Pancreas (tissue), 10 donors: ENCODE data around the gene DNAJA3. TPM values are rescaled to one million over a fixed set of nuclear protein-coding genes. Genes with fewer than 3 reads are reported as not detected.

Experiments
- ATAC-seq, 4 donors: fragments of 200-7000 bp; cut with Tn5 transposase; one replicate each; pipeline versions ENCODE4 v1.8.0 to v1.9.1; 2020; ENCODE audit warnings: mild to moderate bottlenecking in 4 of 4, moderate library complexity in 4 of 4
- DNase-seq, 6 donors: peaks; one replicate each; pipeline ENCODE4 v3.0.0-alpha.2; 2020
- FAIRE-seq: peaks from 2 replicates; lab custom pipeline; 2012; peaks lifted over from hg19 to GRCh38; lab: Jason Lieb, UNC
- H3K27ac ChIP-seq, 4 donors: fragments of 200-600 bp; sonication (generic); 1 replicate in 3 of 4; 2 replicates in 1 of 4; pipeline versions ENCODE4 v1.5.0 to v1.8.0; 2020
- H3K27me3 ChIP-seq, 4 donors: fragments of 200-600 bp; one replicate each; pipeline ENCODE4 v1.8.0; 2021
- H3K36me3 ChIP-seq, 3 donors: fragments of 200-600 bp; sonication (generic) in 1 of 3; one replicate each; pipeline versions ENCODE4 v1.5.0 to v1.8.0; 2020 to 2021
- H3K4me1 ChIP-seq, 3 donors: fragments of 200-600 bp; one replicate each; pipeline ENCODE4 v1.8.0; 2021
- H3K4me3 ChIP-seq, 4 donors: fragments of 200-600 bp; sonication (generic) in 2 of 4; one replicate each; pipeline versions ENCODE4 v1.5.0 to v1.8.0; 2020 to 2021
- H3K9me3 ChIP-seq, 4 donors: fragments of 200-600 bp; one replicate each; pipeline ENCODE4 v1.8.0; 2021
- WGBS, 2 donors: extraction: QIAGEN DNeasy Blood & Tissue Kit; methylation state at CpG; one replicate each; pipeline ENCODE4 v1.1.7; 2013; 5-methylcytosine and 5-hydroxymethylcytosine counted together
- intact Hi-C, 3 donors: fragments of 100-400 bp; cut with DNase I; formaldehyde crosslinking; loops; one replicate each; pipeline versions ENCODE4 v1.11.1 to v1.14.2; 2022
- polyA plus RNA-seq, 2 donors: library from polyadenylated mRNA; stranded (reverse); fragments of 200-250 nt; gene quantifications; one replicate each; pipeline ENCODE4 v1.2.3, GENCODE V29; 2013
- total RNA-seq, 6 donors: library from RNA; stranded (reverse); fragmentation: NEBNext Ultra II Directional in 4 of 6; extraction: Animal tissue kit (Norgen Biotek cat#: 25700) in 4 of 6; gene quantifications; one replicate each; pipeline versions ENCODE4 v1.2.1 to v1.2.4, GENCODE V29; 2021 to 2023
- TF ChIP-seq, protein P1 (sequence below), 4 donors: fragments of 200-600 bp; sonication (generic) in 3 of 4; IDR thresholded peaks; one replicate each; pipeline versions ENCODE4 v1.5.0 to v1.8.0; 2021; ENCODE audit warnings: antibody characterized with exemption in 4 of 4
- donor health status: healthy with polysubstance abuse.
- donor health status: DM: no; HTN: no; CAD: no; lungs with moderate emphysema.
- donor health status: DM: no; HTN: no; CAD: no.
- donor health status: control.
- donor health status: control.
- donor health status: Bipolar disorder and iron deficiency.
- donor health status: DM: yes; HTN: yes; CAD: no.
- donor health status: DM: no; HTN: no; CAD: no.
- donor health status: DM: no; HTN: no; CAD: no.
- donor health status: DM: yes; HTN: yes; CAD: no.

DNAJA3 gene
- total and polyA plus RNA-seq, 8 donors = 20.3 to 33.7 (median 21.5) TPM

DNA sequence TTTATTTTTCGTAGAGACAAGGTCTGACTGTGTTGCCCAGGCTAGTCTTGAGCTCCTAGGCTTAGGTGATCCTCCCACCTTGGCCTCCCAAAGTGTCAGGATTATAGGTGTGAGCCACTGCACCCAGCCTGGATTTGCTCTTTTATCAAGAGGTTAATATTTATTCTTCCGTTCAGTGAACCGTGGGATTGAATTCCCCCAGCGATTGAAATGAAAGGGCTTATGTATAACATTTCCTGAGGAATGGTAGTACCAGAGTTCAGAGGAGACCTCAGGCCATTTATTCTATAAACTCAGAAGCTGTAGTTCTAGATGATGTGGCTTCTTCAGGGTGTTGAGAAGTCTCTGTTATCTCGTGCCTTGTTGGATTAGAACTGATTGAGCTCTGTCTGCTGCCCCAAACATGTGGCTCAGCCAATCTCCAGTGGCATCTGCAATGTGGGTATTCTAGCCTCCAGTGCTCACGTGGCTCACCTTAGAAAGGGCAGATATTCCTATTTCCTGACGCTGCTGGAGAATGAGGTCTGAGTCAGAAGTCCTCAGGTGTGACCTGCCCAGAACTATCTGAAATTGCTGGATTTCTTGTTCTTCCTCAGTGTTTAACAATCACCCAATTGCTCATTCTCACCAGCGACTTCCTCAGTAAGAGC lies 73.0 kb downstream of the DNAJA3 start:
- Histone ChIP-seq H3K9me3 (no peaks in the 10 kb centered on the region), H3K27ac (peak overlapping the region in 3 of 4 donors; percentile 1 to 47 (median 22)), H3K4me3 (no peak overlapping the region), H3K36me3 (no peaks in the 10 kb centered on the region), H3K27me3 (no peaks in the 10 kb centered on the region), H3K4me1 (peaks cover 20 to 36% (median 24%) of the 10 kb centered on the region in 3 donors)
- ATAC-seq (no peak), DNase-seq (no peak), FAIRE-seq (no peak)
- TF ChIP-seq, protein P1, sequence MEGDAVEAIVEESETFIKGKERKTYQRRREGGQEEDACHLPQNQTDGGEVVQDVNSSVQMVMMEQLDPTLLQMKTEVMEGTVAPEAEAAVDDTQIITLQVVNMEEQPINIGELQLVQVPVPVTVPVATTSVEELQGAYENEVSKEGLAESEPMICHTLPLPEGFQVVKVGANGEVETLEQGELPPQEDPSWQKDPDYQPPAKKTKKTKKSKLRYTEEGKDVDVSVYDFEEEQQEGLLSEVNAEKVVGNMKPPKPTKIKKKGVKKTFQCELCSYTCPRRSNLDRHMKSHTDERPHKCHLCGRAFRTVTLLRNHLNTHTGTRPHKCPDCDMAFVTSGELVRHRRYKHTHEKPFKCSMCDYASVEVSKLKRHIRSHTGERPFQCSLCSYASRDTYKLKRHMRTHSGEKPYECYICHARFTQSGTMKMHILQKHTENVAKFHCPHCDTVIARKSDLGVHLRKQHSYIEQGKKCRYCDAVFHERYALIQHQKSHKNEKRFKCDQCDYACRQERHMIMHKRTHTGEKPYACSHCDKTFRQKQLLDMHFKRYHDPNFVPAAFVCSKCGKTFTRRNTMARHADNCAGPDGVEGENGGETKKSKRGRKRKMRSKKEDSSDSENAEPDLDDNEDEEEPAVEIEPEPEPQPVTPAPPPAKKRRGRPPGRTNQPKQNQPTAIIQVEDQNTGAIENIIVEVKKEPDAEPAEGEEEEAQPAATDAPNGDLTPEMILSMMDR (IDR thresholded peaks at IDR 0.05) = no peak
- 42 to 45% methylated on average over 8 of the region's 8 CpGs for WGBS, 2 donors
- intact Hi-C loops = no loop called here

DNA sequence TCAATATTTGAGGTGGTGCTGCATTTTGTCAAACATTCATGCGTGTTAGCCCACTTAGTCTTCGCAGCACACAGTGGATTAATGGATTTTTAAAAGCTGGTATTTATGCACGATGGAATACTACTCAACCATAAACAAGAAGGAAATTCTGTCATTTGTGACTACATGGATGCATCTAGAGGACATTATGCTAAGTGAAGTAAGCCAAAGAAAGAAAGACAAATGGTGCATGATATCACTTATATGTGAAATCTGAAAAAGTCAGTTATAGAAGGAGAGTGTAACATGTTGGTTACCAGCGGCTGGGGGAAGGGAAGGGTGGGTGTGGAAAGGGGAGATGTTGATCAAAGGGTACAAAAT lies 73.5 kb downstream of the DNAJA3 start:
- H3K27ac ChIP-seq = no peak overlapping the region
- peaks cover 20 to 36% (median 24%) of the 10 kb centered on the region in 3 donors for H3K4me1 ChIP-seq
- intact Hi-C loops = no loop called here
- TF ChIP-seq, protein P1 (IDR thresholded peaks at IDR 0.05) = no peak
- H3K27me3 ChIP-seq = no peaks in the 10 kb centered on the region
- FAIRE-seq (no peak), ATAC-seq (no peak), DNase-seq (no peak)
- H3K36me3 ChIP-seq = no peaks in the 10 kb centered on the region
- H3K4me3 ChIP-seq = no peak overlapping the region
- no peaks in the 10 kb centered on the region for H3K9me3 ChIP-seq
- 87 to 91% methylated on average over 4 of the region's 4 CpGs for WGBS, 2 donors

DNA sequence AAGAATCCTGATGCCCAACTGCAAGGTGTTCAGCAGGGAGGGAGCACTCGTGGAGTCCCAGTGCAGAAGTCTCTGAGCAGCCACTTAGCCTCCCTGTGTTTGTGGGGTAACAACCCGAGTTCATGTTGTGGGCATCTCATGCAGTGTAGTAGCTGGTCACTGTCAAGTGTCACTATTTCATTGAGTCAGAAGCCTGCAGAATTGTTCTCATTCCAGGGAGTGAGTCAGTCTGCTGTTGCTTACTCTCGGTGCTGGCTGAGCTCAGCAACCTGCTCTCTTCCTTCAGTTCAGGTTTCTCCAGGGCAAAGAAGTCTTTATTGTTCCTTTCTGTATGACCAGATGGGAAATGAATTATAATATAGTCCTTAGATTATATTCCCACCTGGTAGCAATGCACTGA lies 74.6 kb downstream of the DNAJA3 start:
- intact Hi-C loops = no loop called here
- no peak for DNase-seq

DNA sequence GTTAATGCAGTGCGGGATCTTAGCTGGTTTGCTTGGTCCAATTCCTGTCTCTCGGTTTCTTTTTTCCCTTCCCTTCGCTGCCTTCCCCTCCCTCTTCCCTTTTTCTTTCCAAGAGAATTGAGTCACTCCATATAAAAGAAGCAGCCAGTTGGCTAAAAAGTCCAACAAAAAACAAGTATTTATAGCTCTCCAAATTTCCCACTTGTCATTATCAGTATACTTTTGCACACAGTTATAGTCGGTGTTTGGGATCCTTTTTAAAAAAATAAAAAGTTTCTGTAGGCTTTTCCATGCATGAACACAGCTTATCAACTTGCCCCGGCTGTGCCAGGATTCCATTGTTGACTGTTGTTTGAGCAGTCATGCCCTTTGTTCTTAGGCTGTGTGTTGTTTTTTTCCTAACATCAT lies 75.4 kb downstream of the DNAJA3 start:
- peak in 2 of 6 donors; percentile 47 to 78 for DNase-seq
- TF ChIP-seq, protein P1 (IDR thresholded peaks at IDR 0.05) = no peak

More for the DNA sequence above, 74.6 kb downstream of the DNAJA3 start:
- ATAC-seq (peak; percentile 69 to 85 (median 72)), FAIRE-seq (no peak)
- Histone ChIP-seq H3K36me3 (no peaks in the 10 kb centered on the region), H3K27ac (peak overlapping the region; percentile 36 to 89 (median 69)), H3K9me3 (no peaks in the 10 kb centered on the region), H3K4me1 (peaks cover 20 to 36% (median 24%) of the 10 kb centered on the region in 3 donors), H3K27me3 (no peaks in the 10 kb centered on the region), H3K4me3 (no peak overlapping the region)
- 24 to 40% methylated on average over 3 of the region's 3 CpGs for WGBS, 2 donors
- TF ChIP-seq, protein P1 (IDR thresholded peaks at IDR 0.05) = no peak

More for the DNA sequence above, 75.4 kb downstream of the DNAJA3 start:
- Histone ChIP-seq H3K4me3 (peak overlapping the region in 1 of 4 donors; percentile 6), H3K9me3 (no peaks in the 10 kb centered on the region), H3K27me3 (no peaks in the 10 kb centered on the region), H3K4me1 (peaks cover 20 to 36% (median 24%) of the 10 kb centered on the region in 3 donors), H3K36me3 (no peaks in the 10 kb centered on the region), H3K27ac (peak overlapping the region; percentile 36 to 89 (median 69))
- peak; percentile 66 to 77 (median 76) for ATAC-seq
- 15 to 20% methylated on average over 5 of the region's 5 CpGs for WGBS, 2 donors
- intact Hi-C loops = no loop called here
- no peak for FAIRE-seq
